ENCODE results near the gene AHI1.

DNA sequence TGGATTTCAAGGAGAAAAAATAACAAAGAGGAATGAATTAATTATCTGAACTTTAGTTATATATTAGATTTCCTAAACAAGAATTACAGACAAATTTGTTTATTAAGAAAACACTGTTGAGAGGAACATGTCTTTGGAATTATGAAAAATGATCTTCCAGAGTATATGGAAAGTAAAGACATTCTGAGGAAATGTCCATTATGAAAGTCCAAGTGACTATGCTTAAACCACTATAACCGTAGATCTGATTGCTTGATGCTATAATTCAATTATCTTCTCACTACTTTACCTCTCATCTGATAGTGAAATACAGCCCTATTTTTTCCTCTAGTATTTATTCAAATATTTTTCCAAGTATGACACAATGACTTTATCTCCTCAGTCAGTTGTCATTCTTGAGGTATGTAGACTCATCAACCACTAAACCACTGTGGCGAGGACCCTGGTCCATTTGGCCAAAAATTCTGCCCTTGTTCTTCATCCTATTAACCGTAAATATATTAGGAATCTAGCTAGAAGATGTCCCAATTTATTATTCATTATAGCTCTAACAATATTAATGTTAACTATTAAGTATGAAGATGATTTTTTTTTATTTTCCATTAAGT, 37.3 kb upstream of the AHI1 start:
- TF ChIP-seq CTCF (IDR thresholded peaks at IDR 0.05) = no peak
- TF ChIP-seq CBFB (CRISPR knock-in tag; IDR thresholded peaks at IDR 0.05; ENCODE audit: low read depth) = no peak

All from WTC11 (cell line).